ENCODE results near the gene CCDC63. TPM values are rescaled to one million over a fixed set of nuclear protein-coding genes. Genes with fewer than 3 reads are reported as not detected.
"Not testable (repeated sequence)": the region's sequence is repeated elsewhere in the genome, so short reads cannot be mapped to it uniquely, and the experiment has no call there.

CCDC63 gene
- polyA plus RNA-seq, 2 donors: not detected

GRCh38 chr12:110935588-110935987, 88.8 kb downstream of the CCDC63 start:
- no peaks in the 10 kb centered on the region for H3K36me3 ChIP-seq (ENCODE audit: control insufficient read depth in 2 of 2, insufficient read depth in 2 of 2, low read length in 1 of 2)
- no peak overlapping the region for H3K4me3 ChIP-seq (ENCODE audit: low read depth in 1 of 2, low read length in 2 of 2)
- no peaks in the 10 kb centered on the region for H3K27me3 ChIP-seq (ENCODE audit: control insufficient read depth in 1 of 2, insufficient read depth in 2 of 2, low read length in 2 of 2)
- H3K27ac ChIP-seq (ENCODE audit: low read depth in 2 of 2, low read length in 1 of 2): peak overlapping the region in 1 of 2 donors; percentile 6
- WGBS, 2 donors: 74 to 87% methylated on average over 4 of the region's 4 CpGs
- no peaks in the 10 kb centered on the region for H3K4me1 ChIP-seq (ENCODE audit: control insufficient read depth in 2 of 2, insufficient read depth in 2 of 2, low read length in 1 of 2)
- no peaks in the 10 kb centered on the region for H3K9me3 ChIP-seq (ENCODE audit: control insufficient read depth in 2 of 2, insufficient read depth in 1 of 2, low read depth in 1 of 2, low read length in 1 of 2)

- no peak overlapping the region for H3K4me3 ChIP-seq (ENCODE audit: low read depth in 1 of 2, low read length in 2 of 2)
- no peaks in the 10 kb centered on the region for H3K9me3 ChIP-seq (ENCODE audit: control insufficient read depth in 2 of 2, insufficient read depth in 1 of 2, low read depth in 1 of 2, low read length in 1 of 2)
- WGBS, 2 donors: 31 to 33% methylated on average over 13 of the region's 13 CpGs
- H3K36me3 ChIP-seq (ENCODE audit: control insufficient read depth in 2 of 2, insufficient read depth in 2 of 2, low read length in 1 of 2): no peaks in the 10 kb centered on the region
- no peaks in the 10 kb centered on the region for H3K27me3 ChIP-seq (ENCODE audit: control insufficient read depth in 1 of 2, insufficient read depth in 2 of 2, low read length in 2 of 2)
- H3K4me1 ChIP-seq (ENCODE audit: control insufficient read depth in 2 of 2, insufficient read depth in 2 of 2, low read length in 1 of 2): no peaks in the 10 kb centered on the region
- no peak overlapping the region for H3K27ac ChIP-seq (ENCODE audit: low read depth in 2 of 2, low read length in 1 of 2)
These were observed 89.7 kb downstream of the CCDC63 start for GRCh38 chr12:110936367-110937103.

GRCh38 chr12:110937104-110937641, 90.4 kb downstream of the CCDC63 start:
- H3K27me3 ChIP-seq (ENCODE audit: control insufficient read depth in 1 of 2, insufficient read depth in 2 of 2, low read length in 2 of 2): no peaks in the 10 kb centered on the region
- no peak overlapping the region for H3K4me3 ChIP-seq (ENCODE audit: low read depth in 1 of 2, low read length in 2 of 2)
- no peaks in the 10 kb centered on the region for H3K9me3 ChIP-seq (ENCODE audit: control insufficient read depth in 2 of 2, insufficient read depth in 1 of 2, low read depth in 1 of 2, low read length in 1 of 2)
- WGBS, 2 donors: 3 to 4% methylated on average over 21 of the region's 21 CpGs
- H3K36me3 ChIP-seq (ENCODE audit: control insufficient read depth in 2 of 2, insufficient read depth in 2 of 2, low read length in 1 of 2): no peaks in the 10 kb centered on the region
- no peak overlapping the region for H3K27ac ChIP-seq (ENCODE audit: low read depth in 2 of 2, low read length in 1 of 2)
- no peaks in the 10 kb centered on the region for H3K4me1 ChIP-seq (ENCODE audit: control insufficient read depth in 2 of 2, insufficient read depth in 2 of 2, low read length in 1 of 2)

- H3K4me1 ChIP-seq (ENCODE audit: control insufficient read depth in 2 of 2, insufficient read depth in 2 of 2, low read length in 1 of 2): no peaks in the 10 kb centered on the region
- no peak overlapping the region for H3K4me3 ChIP-seq (ENCODE audit: low read depth in 1 of 2, low read length in 2 of 2)
- WGBS, 2 donors: 80 to 92% methylated on average over 4 of the region's 4 CpGs
- no peaks in the 10 kb centered on the region for H3K9me3 ChIP-seq (ENCODE audit: control insufficient read depth in 2 of 2, insufficient read depth in 1 of 2, low read depth in 1 of 2, low read length in 1 of 2)
- H3K27ac ChIP-seq (ENCODE audit: low read depth in 2 of 2, low read length in 1 of 2): no peak overlapping the region
- H3K27me3 ChIP-seq (ENCODE audit: control insufficient read depth in 1 of 2, insufficient read depth in 2 of 2, low read length in 2 of 2): no peaks in the 10 kb centered on the region
- H3K36me3 ChIP-seq (ENCODE audit: control insufficient read depth in 2 of 2, insufficient read depth in 2 of 2, low read length in 1 of 2): no peaks in the 10 kb centered on the region
These were observed 93.5 kb downstream of the CCDC63 start for GRCh38 chr12:110940296-110940695.

GRCh38 chr12:110940933-110941332, 94.1 kb downstream of the CCDC63 start:
- Histone ChIP-seq H3K36me3 (ENCODE audit: control insufficient read depth in 2 of 2, insufficient read depth in 2 of 2, low read length in 1 of 2) (no peaks in the 10 kb centered on the region), H3K27ac (ENCODE audit: low read depth in 2 of 2, low read length in 1 of 2) (no peak overlapping the region), H3K4me3 (ENCODE audit: low read depth in 1 of 2, low read length in 2 of 2) (no peak overlapping the region), H3K9me3 (ENCODE audit: control insufficient read depth in 2 of 2, insufficient read depth in 1 of 2, low read depth in 1 of 2, low read length in 1 of 2) (peaks cover 0 to 3% of the 10 kb centered on the region in 2 donors), H3K27me3 (ENCODE audit: control insufficient read depth in 1 of 2, insufficient read depth in 2 of 2, low read length in 2 of 2) (no peaks in the 10 kb centered on the region), H3K4me1 (ENCODE audit: control insufficient read depth in 2 of 2, insufficient read depth in 2 of 2, low read length in 1 of 2) (no peaks in the 10 kb centered on the region)
- 77 to 79% methylated on average over 7 of the region's 7 CpGs for WGBS, 2 donors

GRCh38 chr12:110941391-110941790, 94.6 kb downstream of the CCDC63 start:
- Histone ChIP-seq H3K9me3 (ENCODE audit: control insufficient read depth in 2 of 2, insufficient read depth in 1 of 2, low read depth in 1 of 2, low read length in 1 of 2) (peaks cover 0 to 3% of the 10 kb centered on the region in 2 donors), H3K27me3 (ENCODE audit: control insufficient read depth in 1 of 2, insufficient read depth in 2 of 2, low read length in 2 of 2) (no peaks in the 10 kb centered on the region), H3K4me1 (ENCODE audit: control insufficient read depth in 2 of 2, insufficient read depth in 2 of 2, low read length in 1 of 2) (no peaks in the 10 kb centered on the region), H3K27ac (ENCODE audit: low read depth in 2 of 2, low read length in 1 of 2) (no peak overlapping the region), H3K4me3 (ENCODE audit: low read depth in 1 of 2, low read length in 2 of 2) (no peak overlapping the region), H3K36me3 (ENCODE audit: control insufficient read depth in 2 of 2, insufficient read depth in 2 of 2, low read length in 1 of 2) (no peaks in the 10 kb centered on the region)
- WGBS, 2 donors: 84 to 90% methylated on average over 6 of the region's 6 CpGs

GRCh38 chr12:110943373-110943772, 96.6 kb downstream of the CCDC63 start:
- WGBS, 2 donors: 45 to 49% methylated on average over 2 of the region's 2 CpGs
- Histone ChIP-seq H3K27ac (ENCODE audit: low read depth in 2 of 2, low read length in 1 of 2) (no peak overlapping the region), H3K9me3 (ENCODE audit: control insufficient read depth in 2 of 2, insufficient read depth in 1 of 2, low read depth in 1 of 2, low read length in 1 of 2) (peaks cover 0 to 4% of the 10 kb centered on the region in 2 donors), H3K36me3 (ENCODE audit: control insufficient read depth in 2 of 2, insufficient read depth in 2 of 2, low read length in 1 of 2) (no peaks in the 10 kb centered on the region), H3K27me3 (ENCODE audit: control insufficient read depth in 1 of 2, insufficient read depth in 2 of 2, low read length in 2 of 2) (no peaks in the 10 kb centered on the region), H3K4me3 (ENCODE audit: low read depth in 1 of 2, low read length in 2 of 2) (no peak overlapping the region), H3K4me1 (ENCODE audit: control insufficient read depth in 2 of 2, insufficient read depth in 2 of 2, low read length in 1 of 2) (no peaks in the 10 kb centered on the region)

GRCh38 chr12:110948041-110948440, 101.3 kb downstream of the CCDC63 start:
- H3K4me3 ChIP-seq (ENCODE audit: low read depth in 1 of 2, low read length in 2 of 2): no peak overlapping the region
- no peaks in the 10 kb centered on the region for H3K4me1 ChIP-seq (ENCODE audit: control insufficient read depth in 2 of 2, insufficient read depth in 2 of 2, low read length in 1 of 2)
- peaks cover 0 to 5% of the 10 kb centered on the region in 2 donors for H3K9me3 ChIP-seq (ENCODE audit: control insufficient read depth in 2 of 2, insufficient read depth in 1 of 2, low read depth in 1 of 2, low read length in 1 of 2)
- 57 to 69% methylated on average over 2 of the region's 2 CpGs for WGBS, 2 donors
- no peaks in the 10 kb centered on the region for H3K36me3 ChIP-seq (ENCODE audit: control insufficient read depth in 2 of 2, insufficient read depth in 2 of 2, low read length in 1 of 2)
- H3K27me3 ChIP-seq (ENCODE audit: control insufficient read depth in 1 of 2, insufficient read depth in 2 of 2, low read length in 2 of 2): no peaks in the 10 kb centered on the region
- no peak overlapping the region for H3K27ac ChIP-seq (ENCODE audit: low read depth in 2 of 2, low read length in 1 of 2)

- not testable (repeated sequence) for H3K4me3 ChIP-seq (ENCODE audit: low read depth in 1 of 2, low read length in 2 of 2); H3K36me3 ChIP-seq (ENCODE audit: control insufficient read depth in 2 of 2, insufficient read depth in 2 of 2, low read length in 1 of 2); H3K9me3 ChIP-seq (ENCODE audit: control insufficient read depth in 2 of 2, insufficient read depth in 1 of 2, low read depth in 1 of 2, low read length in 1 of 2); H3K27ac ChIP-seq (ENCODE audit: low read depth in 2 of 2, low read length in 1 of 2); H3K27me3 ChIP-seq (ENCODE audit: control insufficient read depth in 1 of 2, insufficient read depth in 2 of 2, low read length in 2 of 2); H3K4me1 ChIP-seq (ENCODE audit: control insufficient read depth in 2 of 2, insufficient read depth in 2 of 2, low read length in 1 of 2)
- WGBS, 2 donors: 93 to 96% methylated on average over 15 to 28 of the region's 31 CpGs
These were observed 103.7 kb downstream of the CCDC63 start for GRCh38 chr12:110950466-110950865.

- H3K27me3 ChIP-seq (ENCODE audit: control insufficient read depth in 1 of 2, insufficient read depth in 2 of 2, low read length in 2 of 2); H3K4me1 ChIP-seq (ENCODE audit: control insufficient read depth in 2 of 2, insufficient read depth in 2 of 2, low read length in 1 of 2); H3K36me3 ChIP-seq (ENCODE audit: control insufficient read depth in 2 of 2, insufficient read depth in 2 of 2, low read length in 1 of 2); H3K4me3 ChIP-seq (ENCODE audit: low read depth in 1 of 2, low read length in 2 of 2); H3K9me3 ChIP-seq (ENCODE audit: control insufficient read depth in 2 of 2, insufficient read depth in 1 of 2, low read depth in 1 of 2, low read length in 1 of 2); H3K27ac ChIP-seq (ENCODE audit: low read depth in 2 of 2, low read length in 1 of 2): not testable (repeated sequence)
- 96 to 97% methylated on average over 26 to 30 of the region's 31 CpGs for WGBS, 2 donors
These were observed 104.1 kb downstream of the CCDC63 start for GRCh38 chr12:110950867-110951266.

Data from esophagus (tissue), 2 donors.